ENCODE measurements around the gene TMEM134.

Gene TMEM134

GRCh38 chr11:67423891-67424613 is 45.0 kb downstream of the TMEM134 start:
- DNase-seq (ENCODE audit: insufficient read length, low spot score) (no peak), FAIRE-seq (no peak)
- TF ChIP-seq CTCF (IDR thresholded peaks at IDR 0.05; ENCODE audit: insufficient read depth, missing control alignments): no peak

GRCh38 chr11:67423466-67423865 is 45.6 kb downstream of the TMEM134 start:
- TF ChIP-seq CTCF (IDR thresholded peaks at IDR 0.05; ENCODE audit: insufficient read depth, missing control alignments): no peak
- FAIRE-seq: no peak
- DNase-seq (ENCODE audit: insufficient read length, low spot score): no peak

- no peak for FAIRE-seq
Observed at GRCh38 chr11:67422891-67423290, 46.2 kb downstream of the TMEM134 start.

GRCh38 chr11:67421430-67422031 is 47.5 kb downstream of the TMEM134 start:
- no peak for DNase-seq (ENCODE audit: insufficient read length, low spot score)
- FAIRE-seq: no peak

More at GRCh38 chr11:67422891-67423290, 46.2 kb downstream of the TMEM134 start:
- no peak for TF ChIP-seq CTCF (IDR thresholded peaks at IDR 0.05; ENCODE audit: insufficient read depth, missing control alignments)
- DNase-seq (ENCODE audit: insufficient read length, low spot score): no peak

GRCh38 chr11:67420646-67421429 is 48.2 kb downstream of the TMEM134 start:
- peak; percentile 100 for DNase-seq (ENCODE audit: insufficient read length, low spot score)
- FAIRE-seq: no peak
- no peak for TF ChIP-seq CTCF (IDR thresholded peaks at IDR 0.05; ENCODE audit: insufficient read depth, missing control alignments)

More at GRCh38 chr11:67421430-67422031, 47.5 kb downstream of the TMEM134 start:
- TF ChIP-seq CTCF (IDR thresholded peaks at IDR 0.05; ENCODE audit: insufficient read depth, missing control alignments): no peak

GRCh38 chr11:67420147-67420645 is 48.9 kb downstream of the TMEM134 start:
- no peak for TF ChIP-seq CTCF (IDR thresholded peaks at IDR 0.05; ENCODE audit: insufficient read depth, missing control alignments)
- no peak for FAIRE-seq

More at GRCh38 chr11:67420147-67420645, 48.9 kb downstream of the TMEM134 start:
- DNase-seq (ENCODE audit: insufficient read length, low spot score): no peak

Data from D721Med (cell line).